Neuron (in vitro differentiated cells): ENCODE data around the gene SYNPO.

ENCODE experiments used
- H2AFZ ChIP-seq: one replicate; pipeline ENCODE4 v1.6.1; 2013; ENCODE audit warnings: low read depth, mild to moderate bottlenecking, inconsistent platforms, low read length, moderate library complexity
- H3K27me3 ChIP-seq: one replicate; pipeline ENCODE4 v1.6.1; 2013; ENCODE audit warnings: low read length; ENCODE audit not compliant: insufficient read depth
- H3K36me3 ChIP-seq: one replicate; pipeline ENCODE4 v1.6.1; 2013; ENCODE audit warnings: low read length; ENCODE audit not compliant: insufficient read depth
- H3K4me1 ChIP-seq: one replicate; pipeline ENCODE4 v1.6.1; 2013; ENCODE audit warnings: low read length; ENCODE audit not compliant: insufficient read depth
- H3K4me3 ChIP-seq: 2 replicates; pipeline ENCODE4 v1.5.1; 2013; ENCODE audit warnings: mild to moderate bottlenecking, low read length, moderate library complexity
- H3K9me3 ChIP-seq: one replicate; pipeline ENCODE4 v1.6.1; 2013; ENCODE audit warnings: low read length

The SYNPO gene, protein sequence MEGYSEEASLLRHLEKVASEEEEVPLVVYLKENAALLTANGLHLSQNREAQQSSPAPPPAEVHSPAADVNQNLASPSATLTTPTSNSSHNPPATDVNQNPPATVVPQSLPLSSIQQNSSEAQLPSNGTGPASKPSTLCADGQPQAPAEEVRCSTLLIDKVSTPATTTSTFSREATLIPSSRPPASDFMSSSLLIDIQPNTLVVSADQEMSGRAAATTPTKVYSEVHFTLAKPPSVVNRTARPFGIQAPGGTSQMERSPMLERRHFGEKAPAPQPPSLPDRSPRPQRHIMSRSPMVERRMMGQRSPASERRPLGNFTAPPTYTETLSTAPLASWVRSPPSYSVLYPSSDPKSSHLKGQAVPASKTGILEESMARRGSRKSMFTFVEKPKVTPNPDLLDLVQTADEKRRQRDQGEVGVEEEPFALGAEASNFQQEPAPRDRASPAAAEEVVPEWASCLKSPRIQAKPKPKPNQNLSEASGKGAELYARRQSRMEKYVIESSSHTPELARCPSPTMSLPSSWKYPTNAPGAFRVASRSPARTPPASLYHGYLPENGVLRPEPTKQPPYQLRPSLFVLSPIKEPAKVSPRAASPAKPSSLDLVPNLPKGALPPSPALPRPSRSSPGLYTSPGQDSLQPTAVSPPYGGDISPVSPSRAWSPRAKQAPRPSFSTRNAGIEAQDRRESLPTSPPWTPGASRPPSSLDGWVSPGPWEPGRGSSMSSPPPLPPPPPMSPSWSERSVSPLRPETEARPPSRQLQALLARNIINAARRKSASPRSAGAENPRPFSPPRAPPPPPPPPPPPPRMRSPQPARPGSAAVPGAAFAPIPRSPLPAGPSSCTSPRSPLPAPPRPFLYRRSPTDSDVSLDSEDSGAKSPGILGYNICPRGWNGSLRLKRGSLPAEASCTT

DNA sequence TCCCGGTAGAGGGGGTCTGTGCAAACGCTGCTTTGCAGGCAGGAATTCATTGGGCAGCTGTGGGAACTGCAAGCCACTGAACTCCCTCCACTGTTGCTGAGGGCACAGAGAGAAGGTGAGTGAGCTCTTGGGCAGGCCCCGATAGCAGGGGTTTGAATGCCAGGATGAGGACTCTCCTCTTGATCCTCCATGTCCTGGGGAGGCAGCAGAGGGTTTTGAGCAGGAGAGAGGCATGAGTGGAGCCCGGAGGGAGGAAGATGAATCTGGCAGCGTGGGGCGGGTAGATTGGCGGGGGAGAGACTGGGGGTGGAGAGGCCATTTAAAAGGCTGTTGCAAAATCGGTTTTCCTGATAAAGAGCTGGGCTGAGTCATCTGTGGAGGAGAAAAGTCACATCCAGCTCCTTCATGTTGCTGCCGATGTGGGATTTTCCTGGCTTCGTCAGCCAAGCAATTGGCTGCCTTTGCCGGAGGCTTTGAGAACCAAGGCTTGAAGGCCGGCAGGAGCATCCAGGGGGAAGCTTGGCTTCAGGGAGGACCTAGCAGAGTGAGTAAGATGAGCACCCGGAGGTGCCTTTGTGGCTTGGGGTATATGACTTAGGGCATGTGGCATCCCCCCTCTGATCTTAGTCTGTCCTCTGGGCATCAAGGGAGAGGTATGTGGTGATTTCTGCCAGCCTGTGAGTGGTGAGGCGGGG lies at the start of gene SYNPO:
Gene SYNPO (plus strand): TSS at position 350 of the 695 bp plus-strand sequence. CDS start 7,616 bp downstream, outside the sequence.
- Histone ChIP-seq H2AFZ (peak within 1 kb of the TSS; percentile 14), H3K4me1 (peaks cover 23% of the 10 kb centered on the region), H3K9me3 (no peaks in the 10 kb centered on the region), H3K27me3 (peaks cover 16% of the 10 kb centered on the region), H3K36me3 (no peaks in the 10 kb centered on the region), H3K4me3 (no peak within 1 kb of the TSS)

DNA sequence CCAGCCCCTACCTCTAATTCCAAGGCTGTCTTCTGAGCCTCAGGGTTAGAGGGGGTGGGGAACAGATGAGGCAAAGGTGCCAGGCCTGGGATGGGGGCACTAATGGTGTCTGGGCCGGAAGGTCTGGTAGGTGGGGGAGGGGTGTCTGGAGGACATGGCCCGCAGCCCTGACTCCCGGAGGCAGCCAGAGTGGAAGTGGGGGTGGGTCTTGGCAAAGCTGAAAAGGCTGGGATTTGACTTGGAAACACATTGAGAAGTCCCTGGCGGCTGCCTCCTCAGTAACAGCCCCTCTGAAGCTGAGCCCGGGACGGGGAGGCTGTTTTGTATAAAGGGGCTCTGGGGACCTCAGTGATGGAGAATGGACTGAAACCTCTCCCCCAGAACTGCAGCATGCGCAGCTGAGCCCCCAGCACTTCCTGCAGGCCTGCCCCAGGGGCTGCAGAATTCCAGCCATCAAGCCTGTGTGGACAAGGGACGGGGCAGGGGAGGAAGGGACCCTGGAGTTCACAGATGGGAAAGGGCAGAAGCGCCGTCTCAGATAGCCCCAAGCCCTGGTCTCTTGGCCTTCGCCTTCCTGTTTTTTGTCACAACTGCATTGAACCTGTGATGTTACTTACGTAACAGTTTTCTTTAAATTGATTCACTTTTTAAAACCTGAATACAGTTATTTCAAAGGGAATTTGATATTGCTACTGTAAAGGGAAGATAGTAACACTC lies 49.3 kb upstream of the SYNPO start:
- Histone ChIP-seq H3K27me3 (no peaks in the 10 kb centered on the region), H3K4me1 (peaks cover 17% of the 10 kb centered on the region), H2AFZ (no peak overlapping the region), H3K36me3 (no peaks in the 10 kb centered on the region), H3K9me3 (no peaks in the 10 kb centered on the region), H3K4me3 (no peak overlapping the region)

DNA sequence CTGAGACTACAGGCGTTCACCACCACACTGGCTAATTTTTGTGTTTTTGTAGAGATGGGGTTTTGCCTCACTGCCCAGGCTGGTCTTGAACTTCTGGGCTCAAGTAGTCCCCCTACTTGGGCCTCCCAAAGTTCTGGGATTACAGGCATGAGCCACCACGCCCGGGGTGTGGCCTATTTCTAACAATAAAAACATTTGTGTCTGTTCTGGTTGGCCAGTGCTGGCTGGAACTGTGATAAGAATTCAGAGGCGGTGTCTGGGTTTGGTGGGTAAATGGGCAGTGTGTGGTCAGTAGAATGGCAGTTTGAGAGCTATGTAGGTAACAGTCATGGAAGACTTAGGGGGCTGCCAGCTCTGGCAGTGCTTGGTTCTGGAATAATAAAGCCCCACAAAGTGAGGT lies 46.9 kb upstream of the SYNPO start:
- H3K4me3 ChIP-seq: no peak overlapping the region
- no peaks in the 10 kb centered on the region for H3K27me3 ChIP-seq
- no peaks in the 10 kb centered on the region for H3K9me3 ChIP-seq
- H3K36me3 ChIP-seq: no peaks in the 10 kb centered on the region
- H2AFZ ChIP-seq: no peak overlapping the region
- H3K4me1 ChIP-seq: peaks cover 17% of the 10 kb centered on the region

DNA sequence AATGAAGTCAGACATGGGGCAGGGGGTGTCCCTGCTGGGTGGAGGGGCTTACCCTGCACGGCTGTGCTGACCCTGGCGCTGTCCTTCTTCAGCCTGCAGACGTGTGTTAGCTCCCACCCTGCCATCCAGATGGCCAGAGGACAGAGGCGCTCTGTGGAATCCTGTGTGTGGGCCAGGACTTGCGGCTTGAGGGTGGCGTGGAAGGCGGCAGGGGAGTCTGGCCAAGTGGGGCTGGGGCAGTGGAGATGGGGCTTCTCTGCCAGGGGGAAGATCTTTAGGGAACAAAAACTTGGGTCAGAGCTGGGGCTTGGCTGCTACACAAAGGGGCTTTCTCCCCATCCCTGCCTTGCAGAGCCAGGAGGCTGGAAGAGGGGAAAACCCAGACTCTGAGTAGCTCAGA lies 46.5 kb upstream of the SYNPO start:
- Histone ChIP-seq H3K27me3 (no peaks in the 10 kb centered on the region), H3K9me3 (no peaks in the 10 kb centered on the region), H3K36me3 (no peaks in the 10 kb centered on the region), H3K4me3 (no peak overlapping the region), H3K4me1 (peaks cover 17% of the 10 kb centered on the region), H2AFZ (no peak overlapping the region)

DNA sequence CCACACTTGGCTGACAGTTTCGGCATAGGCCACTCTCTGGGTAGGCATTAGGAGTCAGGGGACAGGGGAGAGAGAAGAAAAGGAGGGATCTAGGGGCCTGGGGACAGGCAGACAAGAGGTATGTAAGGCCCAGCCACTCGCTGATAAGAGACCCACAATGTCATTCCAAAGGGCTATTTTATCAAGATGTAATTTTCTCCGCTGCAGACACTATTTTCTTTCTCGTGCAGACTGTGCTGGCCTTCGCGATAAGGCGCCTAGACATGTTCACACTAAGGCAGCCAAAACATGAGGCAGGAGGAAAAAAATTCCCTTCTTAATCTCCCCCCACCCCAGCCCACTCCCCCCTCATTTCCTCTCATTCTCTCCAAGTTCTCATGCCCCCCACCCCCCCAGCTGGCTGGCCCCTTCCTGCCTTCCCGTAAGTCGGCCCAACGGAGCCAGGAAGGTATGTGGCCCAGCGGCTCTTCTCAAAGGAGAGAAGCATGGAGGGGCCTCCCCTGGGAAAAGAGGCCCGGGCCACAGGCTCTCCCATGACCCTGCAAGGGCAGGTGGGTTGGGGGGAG lies 44.9 kb upstream of the SYNPO start:
- peaks cover 17% of the 10 kb centered on the region for H3K4me1 ChIP-seq
- no peak overlapping the region for H3K4me3 ChIP-seq
- no peaks in the 10 kb centered on the region for H3K9me3 ChIP-seq
- no peaks in the 10 kb centered on the region for H3K36me3 ChIP-seq
- H2AFZ ChIP-seq: no peak overlapping the region
- H3K27me3 ChIP-seq: no peaks in the 10 kb centered on the region

DNA sequence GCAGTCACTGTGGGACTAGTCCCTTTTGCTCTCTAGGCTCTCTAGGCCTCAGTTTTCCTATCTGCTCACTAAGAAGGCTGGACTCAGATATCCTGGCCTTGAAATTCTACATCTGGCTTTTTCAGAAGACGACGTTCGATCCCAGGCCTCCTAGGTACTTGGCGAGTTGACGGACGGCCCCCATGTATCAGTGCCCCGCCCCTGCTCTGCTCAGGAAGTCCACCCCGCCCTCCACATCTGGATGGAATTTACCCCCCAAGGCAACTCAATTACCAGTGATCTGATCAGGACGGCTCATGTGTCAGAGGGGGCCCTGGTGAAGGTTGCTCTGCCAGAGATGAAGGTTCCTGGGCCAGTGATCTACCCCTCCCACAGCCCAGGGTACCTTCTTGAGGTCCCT lies 44.1 kb upstream of the SYNPO start:
- H3K36me3 ChIP-seq: no peaks in the 10 kb centered on the region
- no peaks in the 10 kb centered on the region for H3K9me3 ChIP-seq
- no peaks in the 10 kb centered on the region for H3K27me3 ChIP-seq
- peaks cover 10% of the 10 kb centered on the region for H3K4me1 ChIP-seq
- H2AFZ ChIP-seq: no peak overlapping the region
- H3K4me3 ChIP-seq: no peak overlapping the region

DNA sequence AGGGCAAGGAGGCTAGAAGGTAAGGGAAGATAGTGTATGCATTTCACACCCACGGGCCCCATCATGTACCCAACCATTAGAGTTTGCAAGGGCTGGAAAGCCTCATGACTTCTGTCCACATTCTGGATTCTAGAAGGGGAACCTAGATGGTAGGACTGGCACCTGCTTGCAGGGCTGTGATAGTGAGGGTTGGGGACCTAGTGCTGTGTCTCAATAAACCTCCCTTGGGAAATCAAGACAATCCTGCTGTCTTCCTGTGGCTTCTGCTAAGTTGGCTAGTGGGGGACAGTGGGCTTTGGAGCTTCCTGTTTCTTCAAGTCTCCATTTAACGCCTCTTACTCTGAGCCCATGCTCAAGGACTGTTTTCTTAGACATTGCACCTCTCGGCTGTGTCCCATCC lies 43.6 kb upstream of the SYNPO start:
- Histone ChIP-seq H3K4me3 (no peak overlapping the region), H3K4me1 (peaks cover 8% of the 10 kb centered on the region), H3K36me3 (no peaks in the 10 kb centered on the region), H2AFZ (no peak overlapping the region), H3K9me3 (no peaks in the 10 kb centered on the region), H3K27me3 (no peaks in the 10 kb centered on the region)

DNA sequence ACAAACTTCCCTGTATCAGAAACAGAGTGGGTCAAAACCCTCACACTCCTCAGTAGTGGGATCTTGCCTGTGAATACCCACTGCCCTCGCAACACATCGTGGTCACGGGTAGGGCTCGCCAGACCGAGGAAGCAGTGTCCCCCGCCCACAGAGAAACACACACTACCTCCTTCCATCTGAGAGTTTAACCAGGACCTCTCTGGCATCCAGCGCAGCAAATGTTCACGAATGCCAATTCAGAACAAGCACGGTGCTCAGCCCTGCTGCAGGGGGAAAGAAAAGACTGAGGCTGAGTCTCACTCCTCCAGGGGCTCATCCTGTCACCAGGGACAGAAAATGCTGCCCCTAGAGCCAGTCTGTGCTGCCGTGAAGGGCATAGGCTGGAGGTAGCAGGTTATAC lies 42.5 kb upstream of the SYNPO start:
- H3K4me1 ChIP-seq: peaks cover 9% of the 10 kb centered on the region
- no peak overlapping the region for H2AFZ ChIP-seq
- no peaks in the 10 kb centered on the region for H3K36me3 ChIP-seq
- no peaks in the 10 kb centered on the region for H3K27me3 ChIP-seq
- no peaks in the 10 kb centered on the region for H3K9me3 ChIP-seq
- H3K4me3 ChIP-seq: no peak overlapping the region

DNA sequence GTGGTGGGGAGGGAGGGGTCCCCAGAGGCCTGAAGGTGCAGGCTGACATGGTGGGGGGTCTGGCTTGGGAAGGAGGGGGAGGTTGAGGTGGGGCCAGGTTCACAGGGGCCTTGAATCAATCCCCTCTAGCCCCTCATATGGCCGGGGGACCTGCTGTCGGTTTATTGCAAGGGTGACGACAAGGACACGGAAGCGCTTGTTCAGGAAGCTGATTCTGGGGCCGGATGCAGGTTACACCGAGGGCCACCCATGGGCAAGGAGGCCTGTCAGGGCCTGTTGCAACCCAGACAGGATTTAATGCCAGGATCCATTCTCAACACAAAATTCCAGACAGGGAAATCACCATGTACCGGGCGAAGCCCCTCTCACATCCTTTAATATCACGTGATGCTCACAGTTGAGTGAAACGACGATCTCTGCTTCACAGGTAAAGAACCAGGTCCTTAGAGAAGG lies 41.6 kb upstream of the SYNPO start:
- Histone ChIP-seq H3K4me3 (no peak overlapping the region), H3K36me3 (no peaks in the 10 kb centered on the region), H3K9me3 (no peaks in the 10 kb centered on the region), H3K27me3 (no peaks in the 10 kb centered on the region), H2AFZ (no peak overlapping the region), H3K4me1 (peaks cover 13% of the 10 kb centered on the region)

DNA sequence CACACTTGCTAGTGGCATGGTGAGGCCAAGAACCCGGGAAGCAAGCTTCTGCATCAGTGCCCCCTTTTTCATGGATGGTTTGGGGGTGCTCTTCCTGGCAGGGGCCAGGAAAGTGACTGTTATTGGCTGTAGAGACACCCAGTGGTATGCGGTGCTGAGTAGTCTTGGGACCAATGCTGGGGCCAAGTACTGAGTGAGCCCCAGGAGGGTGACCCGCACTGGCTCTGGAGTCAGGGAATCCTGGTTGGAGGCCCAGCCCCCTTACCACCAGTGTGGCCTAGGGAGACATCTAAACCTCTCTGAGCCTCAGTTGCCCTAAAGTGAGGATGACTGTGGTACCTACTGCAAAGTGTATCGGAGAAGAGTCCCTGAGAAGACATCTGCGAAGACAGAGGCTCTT lies 41.2 kb upstream of the SYNPO start:
- no peaks in the 10 kb centered on the region for H3K36me3 ChIP-seq
- no peak overlapping the region for H2AFZ ChIP-seq
- H3K4me1 ChIP-seq: peaks cover 13% of the 10 kb centered on the region
- no peaks in the 10 kb centered on the region for H3K9me3 ChIP-seq
- no peak overlapping the region for H3K4me3 ChIP-seq
- H3K27me3 ChIP-seq: no peaks in the 10 kb centered on the region

DNA sequence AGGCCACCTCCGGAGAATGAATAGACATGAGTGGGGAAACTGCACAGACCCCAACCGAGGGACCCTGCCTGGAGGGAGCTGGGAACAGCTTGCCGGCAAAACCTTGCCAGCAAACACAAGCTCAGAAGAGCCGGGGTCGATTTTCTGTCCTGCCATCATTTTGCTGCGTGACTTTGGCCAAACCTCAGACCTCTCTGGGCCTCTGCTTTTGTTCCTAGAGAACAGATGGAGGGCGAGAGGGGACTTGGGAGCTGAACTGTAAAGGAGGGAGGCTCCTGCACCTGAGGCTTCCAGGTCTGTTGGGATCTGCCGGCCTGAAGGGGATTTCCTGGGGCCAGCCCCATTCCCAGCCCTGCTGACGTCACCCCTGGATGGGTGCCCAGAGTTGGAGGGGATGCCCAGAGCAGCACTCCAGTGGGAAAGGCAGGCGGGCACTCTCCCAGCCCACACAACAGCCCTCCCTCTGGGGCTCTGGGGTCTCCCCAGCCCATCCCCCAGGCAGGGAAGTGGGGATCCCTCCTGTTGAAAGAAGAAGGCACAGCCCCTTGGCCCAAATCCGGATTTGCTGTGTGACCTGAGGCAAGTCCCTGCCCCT lies 40.4 kb upstream of the SYNPO start:
- H3K27me3 ChIP-seq: no peaks in the 10 kb centered on the region
- H3K36me3 ChIP-seq: no peaks in the 10 kb centered on the region
- H3K4me1 ChIP-seq: peaks cover 13% of the 10 kb centered on the region
- H3K9me3 ChIP-seq: no peaks in the 10 kb centered on the region
- H3K4me3 ChIP-seq: no peak overlapping the region
- H2AFZ ChIP-seq: no peak overlapping the region
